CD4-positive, alpha-beta T cell treated with Interleukin-17A for 4 hours (primary cell): ENCODE results near the gene DRC1.

Source experiments
- DNase-seq: peaks from one replicate; pipeline ENCODE4 v3.0.0-alpha.2; 2020; ENCODE audit warnings: mixed read lengths

Gene DRC1

DNA sequence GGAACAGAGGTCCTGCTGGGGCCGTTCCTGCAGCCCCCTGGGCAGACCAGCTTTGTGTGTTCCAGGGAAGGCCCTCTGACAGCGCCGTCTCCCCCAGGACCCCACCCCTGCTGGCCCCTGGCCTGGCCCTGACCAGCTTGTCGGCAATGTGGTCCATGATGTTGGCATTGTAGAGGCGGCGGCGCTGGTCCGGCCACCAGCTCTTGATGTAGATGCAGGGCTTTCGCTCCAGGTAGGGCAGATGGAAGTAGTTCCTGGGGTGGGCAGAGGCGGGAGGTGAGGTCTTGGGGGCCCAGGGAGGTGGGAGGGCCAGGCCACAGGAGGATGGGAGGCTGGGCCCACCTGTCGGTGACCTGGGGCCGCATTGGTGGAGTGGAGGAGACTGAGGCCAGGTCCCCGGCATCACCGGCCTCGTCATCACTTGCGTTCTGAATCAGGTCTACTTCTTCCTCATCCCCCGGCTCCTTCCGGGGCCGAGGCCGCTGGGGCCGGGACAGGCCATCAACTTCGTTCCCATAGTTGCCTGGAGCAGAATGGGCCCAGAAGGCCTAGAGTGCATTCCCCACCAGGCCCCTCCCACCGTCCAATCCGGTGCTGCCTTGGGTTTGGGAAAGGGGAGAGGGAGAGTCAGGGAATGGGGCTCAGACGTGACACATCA lies 77.5 kb downstream of the DRC1 start:
- DNase-seq: no peak

DNA sequence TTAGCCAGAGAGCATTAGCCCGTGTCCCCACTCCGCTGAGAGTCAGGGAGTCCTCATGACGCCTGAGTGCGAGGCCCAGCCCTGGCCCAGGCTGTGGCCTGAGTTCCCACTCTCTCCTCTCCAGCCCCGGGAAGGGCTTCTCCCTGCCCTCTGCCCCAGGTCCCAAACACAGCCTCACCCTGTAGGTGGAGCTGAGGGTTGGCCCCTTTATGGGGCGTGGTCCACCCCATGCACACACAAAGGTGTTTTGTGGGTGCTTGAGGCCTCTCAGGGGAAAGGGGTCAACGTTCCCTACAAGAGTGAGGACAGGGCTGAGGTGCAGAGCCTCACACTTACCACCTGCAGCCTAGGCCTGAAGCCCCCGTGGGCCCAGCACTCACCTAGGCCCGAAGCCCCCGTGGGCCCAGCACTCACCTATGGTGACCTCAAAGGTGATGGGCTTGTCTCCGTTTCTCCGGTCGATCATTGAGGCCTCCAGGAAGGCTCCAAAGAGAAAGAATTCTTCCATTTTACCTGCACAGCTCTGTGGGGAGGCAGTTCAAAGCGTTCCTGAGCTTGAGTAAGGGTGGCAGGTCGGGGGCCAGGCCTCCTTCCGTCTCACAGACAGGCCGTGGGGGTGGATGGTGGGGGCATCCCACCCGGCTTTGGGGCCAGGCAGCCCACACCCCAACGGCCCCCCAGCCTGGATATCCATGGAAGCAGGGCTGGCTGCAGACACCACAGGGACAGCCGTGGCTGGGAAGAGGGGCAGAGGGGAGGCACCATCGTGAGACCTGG lies 78.3 kb downstream of the DRC1 start:
- DNase-seq: no peak

DNA sequence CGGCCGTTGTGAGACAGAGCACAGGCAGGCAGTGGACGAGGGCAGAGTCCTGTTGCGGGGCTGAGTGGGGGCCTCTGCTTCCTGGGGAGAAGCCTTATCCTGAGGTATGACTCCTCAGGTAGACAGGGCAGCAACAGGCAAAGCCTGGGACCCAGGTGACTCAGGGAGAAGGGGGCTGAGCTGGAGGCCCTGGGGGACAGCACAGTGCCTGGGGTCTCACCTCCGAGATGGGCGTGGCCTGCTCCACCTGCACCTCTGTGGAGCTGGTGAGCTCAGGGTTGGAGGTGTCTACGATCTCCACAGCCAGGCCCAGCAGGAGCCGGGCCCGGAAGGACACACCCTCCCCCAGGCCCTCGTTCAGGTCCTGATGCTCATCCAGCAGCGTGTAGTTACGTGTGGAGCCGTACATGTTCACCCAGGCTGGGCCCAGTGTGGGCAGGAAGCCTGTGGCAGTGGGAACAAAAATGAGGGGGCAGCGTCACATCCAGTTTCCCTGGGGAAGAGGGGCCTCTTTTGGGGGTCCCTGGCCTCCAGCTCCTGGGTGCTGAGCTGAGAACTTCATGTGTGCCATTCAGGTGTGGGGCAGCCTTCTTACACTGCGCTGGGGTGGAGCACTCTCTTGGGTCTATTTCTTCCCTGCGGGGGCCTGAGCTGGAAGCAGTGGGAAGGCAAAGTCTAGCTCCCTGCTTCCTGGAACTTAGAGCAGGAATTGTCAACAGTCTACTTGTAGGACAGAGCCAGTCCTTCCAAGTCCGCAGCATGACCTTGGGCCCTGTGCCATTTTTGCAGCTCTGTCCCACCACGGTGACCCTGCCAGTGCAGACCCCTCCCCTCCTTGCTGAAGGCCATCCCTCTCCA lies 79.1 kb downstream of the DRC1 start:
- no peak for DNase-seq

DNA sequence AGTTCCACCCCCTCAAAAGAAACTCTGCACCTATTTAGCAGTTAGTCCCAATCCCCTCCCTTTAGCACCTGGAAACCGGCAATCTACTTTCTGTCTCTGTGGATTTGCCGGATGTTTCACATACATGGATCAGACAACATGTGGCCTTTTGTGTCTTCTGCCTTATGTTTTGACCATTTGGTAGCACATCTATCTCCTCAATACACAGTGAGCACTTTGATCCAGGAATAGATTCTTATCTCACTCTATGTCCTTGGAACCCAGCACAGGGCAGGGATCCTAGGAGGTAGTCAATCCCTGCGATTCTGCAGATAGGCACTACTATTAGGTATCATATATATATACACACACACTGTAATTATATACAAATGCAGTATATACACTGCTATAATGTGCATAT lies 80.0 kb downstream of the DRC1 start:
- DNase-seq: no peak

DNA sequence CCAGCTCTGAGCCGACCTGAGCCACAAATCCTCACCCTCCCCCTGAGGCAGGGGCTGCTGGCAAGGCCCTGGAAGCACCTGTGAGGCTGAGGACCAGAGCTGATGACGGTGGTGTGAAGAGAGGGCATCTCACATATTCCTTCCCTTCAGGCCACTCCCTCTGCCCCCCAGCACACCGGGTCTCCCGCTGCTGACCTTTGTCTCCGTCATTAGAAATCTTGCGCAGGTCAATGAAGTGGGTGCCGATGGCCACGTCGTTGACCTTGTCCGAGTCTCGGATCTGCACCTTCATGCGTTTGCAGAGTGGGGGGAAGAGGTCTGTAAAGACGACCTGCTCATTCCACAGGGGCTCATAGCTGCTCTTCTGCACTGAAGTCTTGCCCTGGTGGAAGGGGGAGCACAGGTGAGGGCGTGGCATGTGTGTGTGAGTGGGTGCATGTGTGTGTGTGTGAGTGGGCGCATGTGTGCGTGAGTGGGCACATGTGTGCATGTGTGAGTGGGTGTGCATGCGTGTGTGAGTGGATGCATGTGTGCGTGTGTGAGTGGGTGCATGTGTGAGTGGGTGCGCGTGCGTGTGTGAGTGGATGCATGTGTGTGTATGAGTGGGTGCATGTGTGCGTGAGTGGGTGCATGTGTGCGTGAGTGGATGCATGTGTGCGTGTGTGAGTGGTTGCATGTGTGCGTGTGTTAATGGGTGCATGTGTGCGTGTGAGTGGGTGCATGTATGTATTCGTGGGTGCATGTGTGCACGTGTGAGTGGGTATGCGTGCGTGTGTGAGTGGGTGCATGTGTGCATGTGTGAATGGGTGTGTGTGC lies 80.7 kb downstream of the DRC1 start:
- no peak for DNase-seq

DNA sequence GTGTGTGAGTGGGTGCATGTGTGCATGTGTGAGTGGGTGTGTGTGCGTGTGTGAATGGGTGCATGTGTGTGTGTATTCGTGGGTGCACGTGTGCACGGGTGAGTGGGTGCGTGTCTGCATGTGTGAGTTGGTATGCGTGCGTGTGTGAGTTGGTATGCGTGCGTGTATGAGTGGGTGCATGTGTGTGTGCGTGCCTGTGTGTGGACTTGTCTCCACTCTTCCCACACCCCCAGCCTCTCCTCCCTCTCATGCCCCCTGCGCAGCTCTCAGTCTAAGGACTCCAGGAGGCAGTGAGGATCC lies 81.3 kb downstream of the DRC1 start:
- no peak for DNase-seq

DNA sequence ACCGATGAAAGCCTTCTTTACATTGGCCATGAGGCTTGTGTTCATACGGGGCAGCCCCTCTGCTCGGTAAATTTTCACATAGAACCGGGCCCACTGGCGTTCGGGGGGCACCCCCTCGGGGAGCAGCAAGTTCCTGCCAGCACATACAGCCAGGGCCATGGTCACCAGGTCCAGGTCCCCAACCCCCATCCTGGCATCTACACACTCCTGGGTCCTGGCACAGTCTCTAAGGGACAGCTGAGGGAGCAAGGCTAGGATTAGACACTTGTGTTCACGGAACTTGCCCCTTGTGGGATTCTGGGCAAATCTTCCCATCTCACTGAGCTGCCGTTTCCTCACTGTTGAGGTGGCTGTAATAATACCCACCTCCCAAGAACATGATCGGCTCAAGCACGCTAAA lies 81.8 kb downstream of the DRC1 start:
- DNase-seq: no peak

DNA sequence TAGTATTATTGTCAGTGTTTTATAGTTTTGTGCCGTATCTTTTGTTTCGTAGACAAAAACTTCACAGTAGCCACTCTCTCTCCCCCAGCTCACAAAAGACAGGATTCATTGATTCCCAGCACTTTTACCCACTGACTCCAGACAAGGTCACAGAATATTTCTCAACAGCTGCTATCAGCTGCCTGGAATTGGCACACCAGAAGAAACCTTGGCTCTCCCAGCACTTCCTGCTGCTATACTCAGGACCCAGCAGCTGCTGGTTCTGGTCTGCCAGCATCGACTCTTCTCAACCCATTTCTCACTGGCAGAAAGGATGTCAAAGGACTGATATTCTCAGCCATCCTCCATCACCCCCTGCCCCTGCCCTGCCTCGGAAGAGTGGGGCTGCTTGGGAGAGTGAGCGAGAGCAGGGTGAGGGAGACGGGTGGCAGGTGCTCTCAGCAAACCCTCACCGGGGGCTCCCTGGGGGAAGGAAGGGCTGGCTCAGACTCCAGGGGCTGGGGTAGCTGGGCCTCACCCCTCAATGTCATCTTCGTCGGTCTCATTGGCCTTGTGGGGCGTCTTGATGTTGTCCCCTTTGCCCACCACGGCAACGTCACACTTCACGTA lies 82.3 kb downstream of the DRC1 start:
- DNase-seq: no peak

DNA sequence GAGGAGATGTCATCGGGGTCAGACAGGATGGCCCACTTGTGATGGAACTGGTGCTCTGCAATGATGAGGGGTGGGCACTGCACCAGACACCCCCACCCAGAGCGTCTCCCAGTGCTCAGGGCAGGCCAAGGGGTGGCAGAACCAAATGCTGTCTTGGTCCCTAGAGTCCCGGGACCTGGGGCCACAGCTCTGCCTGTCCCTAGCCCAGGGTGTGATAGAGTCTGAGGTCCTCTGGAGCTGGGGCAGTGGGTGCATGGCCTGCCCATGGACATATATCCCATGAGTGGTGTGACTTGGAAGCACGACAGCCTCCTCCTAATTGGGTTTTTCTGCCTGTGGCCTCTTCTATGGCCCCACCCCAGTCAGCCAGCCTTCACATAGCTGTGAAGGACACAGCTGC lies 82.9 kb downstream of the DRC1 start:
- no peak for DNase-seq

DNA sequence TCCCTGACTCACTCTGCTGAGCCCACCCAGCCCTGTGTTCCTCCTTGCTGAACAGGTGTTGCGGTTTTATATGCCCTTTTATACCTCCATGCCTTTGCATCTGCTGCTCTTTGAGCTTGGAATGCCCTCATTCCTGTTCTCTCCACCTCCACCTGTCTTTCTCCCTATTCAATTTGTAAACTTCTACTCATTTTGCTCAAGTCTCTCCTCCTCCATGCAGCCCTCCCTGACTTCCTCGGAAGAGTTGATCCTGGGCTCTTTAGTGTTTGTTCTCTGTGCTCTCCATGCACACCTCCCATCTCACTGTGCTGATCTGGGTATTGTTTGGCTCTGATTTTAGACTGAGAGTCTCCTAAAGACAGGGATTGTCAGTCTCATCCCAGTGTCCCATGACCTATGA lies 83.4 kb downstream of the DRC1 start:
- DNase-seq: no peak

DNA sequence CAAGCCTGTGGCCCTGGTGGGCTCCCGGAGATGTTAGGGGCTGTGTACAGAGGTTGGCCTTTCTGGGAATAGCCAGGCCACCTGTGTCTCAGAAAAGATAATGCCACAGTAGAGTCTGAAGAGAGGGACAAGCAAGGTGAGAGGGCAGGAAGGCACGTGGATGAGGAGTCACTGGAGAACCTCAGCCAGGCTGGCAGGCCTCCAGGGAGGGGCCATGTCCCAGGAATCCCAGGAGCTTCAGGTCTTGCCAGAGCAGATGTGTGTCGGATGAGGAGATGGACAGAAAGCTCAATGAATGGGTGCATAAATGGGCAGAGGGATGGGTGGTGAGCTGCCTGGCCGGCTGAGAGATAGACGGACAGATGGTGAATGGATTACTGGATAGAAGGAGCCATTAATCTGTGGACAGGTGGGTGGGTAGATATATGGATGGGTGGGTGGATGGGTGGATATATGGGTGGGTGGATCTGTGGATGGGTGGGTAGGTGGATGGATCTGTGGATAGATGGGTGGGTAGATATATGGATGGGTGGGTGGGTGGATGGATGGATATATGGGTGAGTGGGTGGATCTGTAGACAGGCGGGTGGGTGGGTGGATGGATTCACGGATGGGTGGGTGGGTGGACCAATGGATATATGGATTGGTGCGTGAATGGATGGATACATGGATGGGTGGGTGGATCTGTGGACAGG lies 84.2 kb downstream of the DRC1 start:
- no peak for DNase-seq

DNA sequence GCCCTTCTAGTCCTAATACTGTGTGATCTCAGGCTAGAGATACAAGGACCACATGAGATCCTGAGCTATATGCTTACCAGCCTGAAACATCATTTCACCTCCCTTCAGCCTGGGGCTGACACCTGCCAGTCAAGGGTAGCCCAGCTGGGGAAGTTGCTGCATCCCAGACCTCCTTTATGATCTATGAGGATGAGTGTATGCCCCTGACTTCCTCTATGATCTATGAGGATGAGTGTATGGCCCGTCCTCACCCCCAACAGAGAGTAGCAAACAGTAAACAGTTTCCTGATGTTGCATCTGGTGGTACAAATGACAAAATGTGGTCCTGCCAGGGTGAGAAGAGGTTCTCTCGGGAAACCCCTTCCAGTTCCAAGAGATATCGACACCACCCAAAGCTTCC lies 85.1 kb downstream of the DRC1 start:
- no peak for DNase-seq

DNA sequence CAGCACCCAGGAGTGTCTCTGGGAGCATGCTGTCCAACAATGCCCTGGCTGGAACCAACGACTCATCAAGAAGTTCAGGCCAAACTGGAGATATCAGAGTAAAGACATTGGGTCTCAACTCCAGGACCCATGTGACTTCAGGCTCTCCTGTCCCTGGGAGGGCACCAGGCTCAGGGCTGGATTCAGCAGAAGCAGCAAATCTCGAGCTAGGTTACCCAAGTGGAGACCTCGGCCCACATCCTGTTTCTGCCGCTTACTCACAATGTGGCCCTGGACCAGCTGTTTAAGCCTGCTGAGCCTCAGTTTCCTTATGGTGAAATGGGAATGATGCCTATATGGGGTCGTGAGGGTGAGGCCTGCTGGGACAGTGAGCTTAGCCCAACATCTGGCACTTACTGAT lies 85.5 kb downstream of the DRC1 start:
- DNase-seq: no peak

DNA sequence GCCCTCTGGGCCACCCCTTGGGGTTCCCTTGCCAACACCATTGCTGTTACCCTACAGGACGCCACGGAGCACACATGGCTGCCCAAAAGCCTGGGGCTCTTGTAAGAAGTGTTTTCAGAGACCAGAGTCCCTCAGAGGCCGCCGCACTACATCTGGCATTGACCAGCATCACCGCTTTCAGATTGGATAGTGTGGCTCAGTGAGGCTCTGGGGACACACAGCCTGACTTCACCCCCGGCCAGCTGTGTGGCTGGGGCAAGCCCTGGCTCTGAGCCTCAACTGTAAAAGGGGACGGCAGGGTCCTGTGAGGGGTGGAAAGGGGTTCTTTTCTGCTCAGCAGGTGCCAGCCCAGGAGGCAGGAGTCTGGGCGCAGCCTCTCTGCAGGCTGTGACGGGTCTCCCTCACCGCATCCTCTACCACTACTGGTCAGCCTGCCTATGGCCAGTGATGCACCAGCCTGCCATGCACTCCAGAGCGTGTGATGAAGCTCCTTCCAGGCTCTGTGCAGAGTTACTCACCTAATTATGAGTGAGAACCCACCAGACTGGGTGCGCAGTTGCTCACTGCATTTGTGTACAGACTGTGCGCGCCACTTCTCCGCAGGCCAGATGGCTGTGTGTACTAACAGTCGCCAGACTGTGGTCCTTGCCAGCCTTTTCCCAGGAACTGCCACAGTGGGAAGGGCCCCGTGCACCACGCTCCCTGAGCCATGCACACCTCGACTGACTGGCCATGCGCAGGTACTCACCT lies 86.9 kb downstream of the DRC1 start:
- no peak for DNase-seq

DNA sequence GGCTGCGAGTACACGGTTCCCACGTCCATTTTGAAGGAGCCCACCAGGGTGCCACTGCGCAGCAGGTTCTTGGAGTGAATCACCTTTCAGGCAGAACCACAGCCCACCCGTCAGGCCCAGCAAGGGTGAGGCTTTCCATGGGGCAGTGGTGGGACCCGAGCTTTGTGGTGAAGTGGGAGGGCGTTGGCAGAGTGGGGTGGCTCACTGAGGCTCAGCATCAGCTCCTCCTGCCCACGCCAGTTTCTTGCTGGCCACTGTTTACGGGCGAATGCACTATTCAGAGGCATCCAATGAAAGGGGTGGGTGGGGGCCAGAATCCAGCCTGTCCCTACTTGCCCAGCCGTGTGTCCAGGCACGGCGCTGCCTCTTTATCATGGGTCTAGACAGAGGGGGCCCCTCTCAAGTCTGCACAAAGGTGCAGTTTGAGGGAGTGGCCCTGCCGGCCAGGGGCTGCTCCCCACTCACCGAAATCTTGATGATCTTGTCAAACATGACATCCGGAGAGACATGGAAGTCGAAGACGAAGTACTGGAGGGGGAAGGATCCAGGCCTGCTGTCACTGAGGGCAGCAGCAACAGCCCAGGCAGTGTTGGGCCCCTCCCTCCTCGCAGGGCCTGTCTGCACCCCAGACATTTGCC lies 87.6 kb downstream of the DRC1 start:
- no peak for DNase-seq

DNA sequence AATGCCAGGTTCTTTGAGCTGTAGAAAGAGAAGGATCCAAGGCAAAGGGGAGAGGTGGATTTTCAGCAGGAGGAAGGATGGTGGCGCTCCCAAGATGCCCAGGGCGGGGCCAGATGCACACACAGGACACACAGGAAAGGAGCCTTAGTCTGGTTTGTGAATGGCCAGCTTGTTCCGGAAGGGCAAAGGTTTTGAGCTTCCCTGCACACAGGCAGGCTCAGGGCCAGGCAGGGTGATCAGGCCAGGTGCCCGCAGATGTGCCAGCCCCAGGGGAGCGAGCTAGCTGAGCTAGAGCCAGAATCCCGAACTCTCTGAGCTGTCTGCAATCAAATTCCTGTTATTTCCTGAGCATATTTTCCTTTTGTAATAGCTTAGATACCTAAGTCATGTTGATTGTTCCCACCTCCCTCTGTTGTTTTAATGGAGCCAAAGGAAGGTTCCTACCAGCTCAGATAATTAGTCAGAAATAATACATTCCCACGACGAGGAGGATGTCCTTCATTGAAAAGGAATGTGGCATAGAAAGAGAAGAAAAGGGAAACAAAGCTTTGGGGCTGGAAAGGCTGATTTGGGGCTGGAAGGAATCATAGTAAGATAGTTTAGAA lies 89.9 kb downstream of the DRC1 start:
- no peak for DNase-seq

DNA sequence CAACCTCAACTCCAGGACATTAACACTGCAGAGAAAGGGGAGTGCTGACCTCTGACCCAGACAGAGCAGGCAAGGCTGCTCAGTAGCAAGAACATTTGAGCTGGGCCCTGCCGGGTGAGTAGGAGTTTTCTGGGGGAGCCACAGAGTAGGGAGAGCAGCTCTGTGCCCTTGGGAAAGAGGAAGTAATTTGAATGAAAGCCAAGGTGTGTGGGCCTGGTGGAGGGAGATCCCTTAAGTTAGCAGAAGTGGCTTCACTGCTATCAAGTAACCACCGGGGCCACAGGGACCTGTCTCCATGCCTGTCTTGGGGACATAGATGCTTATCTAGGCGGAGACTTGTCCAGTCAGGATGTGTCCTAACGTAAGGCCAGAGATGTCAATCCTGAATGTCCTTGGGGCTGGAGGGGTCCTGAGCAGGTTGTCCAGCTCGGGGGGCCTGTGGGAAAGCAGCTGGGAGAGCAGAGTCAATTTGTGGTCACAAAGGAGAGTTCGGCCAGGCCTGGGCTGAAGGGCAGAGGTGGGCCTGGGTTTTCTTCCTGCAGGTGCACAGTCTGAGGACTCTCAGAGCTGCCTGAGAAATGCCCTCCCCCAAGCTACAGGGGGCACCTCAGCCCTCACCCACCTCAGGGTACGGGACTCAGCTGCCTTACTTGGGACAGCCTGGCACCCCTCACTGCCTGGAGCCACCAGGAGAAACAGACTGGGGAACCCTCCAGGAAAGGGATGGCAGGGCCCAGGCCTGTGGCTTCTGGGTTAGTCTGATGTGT lies 91.2 kb downstream of the DRC1 start:
- DNase-seq: no peak

DNA sequence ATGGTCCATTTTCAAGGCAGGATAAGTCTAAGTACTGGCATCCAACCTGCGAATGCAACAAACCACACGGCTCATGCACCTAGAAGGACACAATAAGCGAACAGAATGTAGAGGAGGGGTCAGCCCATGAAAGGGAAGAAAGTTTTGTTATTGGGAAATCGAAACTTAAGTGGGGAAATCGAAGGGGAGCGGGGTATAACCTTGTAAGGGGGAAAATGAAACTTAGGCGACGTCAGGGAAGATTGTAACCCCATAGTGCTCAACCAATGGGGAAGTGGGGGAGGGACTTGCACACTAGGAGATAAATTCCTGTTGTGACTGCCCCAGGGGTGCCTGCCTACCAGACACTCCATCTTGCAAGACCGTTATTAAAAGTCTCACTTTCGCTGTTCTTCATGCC lies 91.8 kb downstream of the DRC1 start:
- no peak for DNase-seq

DNA sequence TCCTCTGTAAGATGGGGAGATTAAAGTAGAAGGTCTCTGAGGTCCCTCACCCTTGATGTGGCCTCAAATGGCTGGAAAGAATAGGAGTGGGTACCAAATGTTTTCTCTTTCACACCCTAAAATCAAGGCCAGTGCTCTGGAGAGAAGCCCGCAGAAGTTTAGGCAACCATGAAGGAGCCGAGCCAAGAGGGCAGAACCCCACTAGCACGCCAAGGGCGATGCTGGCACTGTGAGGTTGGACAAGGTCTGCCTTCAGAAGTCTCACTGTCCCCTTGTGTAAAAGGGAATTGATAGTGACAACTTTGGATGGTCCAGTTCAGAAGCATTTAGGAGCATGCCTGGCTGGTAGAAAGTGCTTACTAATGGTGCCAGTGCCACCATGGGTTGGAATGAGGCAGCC lies 92.5 kb downstream of the DRC1 start:
- no peak for DNase-seq

DNA sequence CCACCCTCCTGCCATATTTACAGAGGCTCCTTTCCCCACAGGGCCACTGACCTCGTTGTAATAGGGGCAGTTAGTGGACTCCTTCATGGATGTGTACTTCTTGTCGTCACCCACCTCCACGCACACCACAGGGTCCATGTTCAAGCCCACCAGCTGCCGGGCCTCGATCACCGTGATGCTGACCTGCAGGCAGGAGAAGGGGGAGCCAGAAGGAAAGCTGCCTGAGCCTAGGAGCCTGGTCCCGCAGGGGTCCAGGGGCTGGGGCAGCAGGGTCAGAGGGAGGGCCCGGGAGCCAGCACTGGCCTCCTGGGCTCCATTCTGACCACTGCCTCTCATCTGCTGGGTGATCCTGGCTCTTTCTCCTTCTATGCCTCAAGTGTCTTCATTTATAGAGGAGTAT lies 93.2 kb downstream of the DRC1 start:
- no peak for DNase-seq
